Nephron progenitor cell (in vitro differentiated cells): ENCODE data around the gene NF1.
A peak's percentile ranks its signal among the peaks of the same experiment; 100 is the strongest.
"Not testable (repeated sequence)": the region's sequence is repeated elsewhere in the genome, so short reads cannot be mapped to it uniquely, and the experiment has no call there.

ENCODE experiments used
- DNase-seq: peaks from one replicate; pipeline ENCODE4 v3.0.0; 2021
- H3K27ac Mint-ChIP-seq: 2 replicates; pipeline ENCODE4 v1.8.0; 2021; ENCODE audit warnings: mild to moderate bottlenecking, moderate library complexity, mixed read lengths
- H3K27me3 Mint-ChIP-seq: 2 replicates; pipeline ENCODE4 v1.8.0; 2021; ENCODE audit warnings: mild to moderate bottlenecking, low read depth, mixed read lengths; ENCODE audit not compliant: poor library complexity
- H3K36me3 Mint-ChIP-seq: 2 replicates; pipeline ENCODE4 v1.8.0; 2021; ENCODE audit warnings: low read depth, mixed read lengths
- H3K4me1 Mint-ChIP-seq: 2 replicates; pipeline ENCODE4 v1.8.0; 2021; ENCODE audit warnings: mixed read lengths
- H3K4me3 Mint-ChIP-seq: 2 replicates; pipeline ENCODE4 v1.8.0; 2021; ENCODE audit warnings: mild to moderate bottlenecking, moderate library complexity, mixed read lengths
- H3K9me3 Mint-ChIP-seq: 2 replicates; pipeline ENCODE4 v1.8.0; 2021; ENCODE audit warnings: mild to moderate bottlenecking, moderate library complexity, mixed read lengths
- TF ChIP-seq, protein P1 (sequence below): fragments of 200-600 bp; sonication (generic); IDR thresholded peaks from 2 replicates; pipeline ENCODE4 v1.5.0; 2021; ENCODE audit warnings: antibody characterized with exemption

Gene NF1

DNA sequence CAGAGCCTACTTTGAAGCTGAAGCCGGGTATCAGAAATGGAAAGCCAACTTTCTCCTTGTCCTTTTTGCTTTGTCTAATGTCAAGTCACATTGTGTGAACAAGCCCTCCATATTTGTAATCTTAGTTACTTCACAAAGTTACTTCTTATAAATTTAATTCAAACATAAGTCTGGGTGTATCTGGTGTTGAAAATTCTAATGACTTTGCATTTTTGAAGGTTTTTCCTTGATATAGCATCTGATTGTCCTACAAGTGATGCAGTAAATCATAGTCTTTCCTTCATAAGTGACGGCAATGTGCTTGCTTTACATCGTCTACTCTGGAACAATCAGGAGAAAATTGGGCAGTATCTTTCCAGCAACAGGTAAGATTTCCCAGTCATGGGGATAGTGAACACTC lies 165.4 kb downstream of the NF1 start:
- Mint-ChIP-seq H3K4me1 (no peaks in the 10 kb centered on the region), H3K9me3 (no peaks in the 10 kb centered on the region), H3K27ac (no peak overlapping the region), H3K27me3 (peaks cover 3% of the 10 kb centered on the region), H3K4me3 (no peak overlapping the region), H3K36me3 (peaks cover 34% of the 10 kb centered on the region)
- TF ChIP-seq, protein P1, sequence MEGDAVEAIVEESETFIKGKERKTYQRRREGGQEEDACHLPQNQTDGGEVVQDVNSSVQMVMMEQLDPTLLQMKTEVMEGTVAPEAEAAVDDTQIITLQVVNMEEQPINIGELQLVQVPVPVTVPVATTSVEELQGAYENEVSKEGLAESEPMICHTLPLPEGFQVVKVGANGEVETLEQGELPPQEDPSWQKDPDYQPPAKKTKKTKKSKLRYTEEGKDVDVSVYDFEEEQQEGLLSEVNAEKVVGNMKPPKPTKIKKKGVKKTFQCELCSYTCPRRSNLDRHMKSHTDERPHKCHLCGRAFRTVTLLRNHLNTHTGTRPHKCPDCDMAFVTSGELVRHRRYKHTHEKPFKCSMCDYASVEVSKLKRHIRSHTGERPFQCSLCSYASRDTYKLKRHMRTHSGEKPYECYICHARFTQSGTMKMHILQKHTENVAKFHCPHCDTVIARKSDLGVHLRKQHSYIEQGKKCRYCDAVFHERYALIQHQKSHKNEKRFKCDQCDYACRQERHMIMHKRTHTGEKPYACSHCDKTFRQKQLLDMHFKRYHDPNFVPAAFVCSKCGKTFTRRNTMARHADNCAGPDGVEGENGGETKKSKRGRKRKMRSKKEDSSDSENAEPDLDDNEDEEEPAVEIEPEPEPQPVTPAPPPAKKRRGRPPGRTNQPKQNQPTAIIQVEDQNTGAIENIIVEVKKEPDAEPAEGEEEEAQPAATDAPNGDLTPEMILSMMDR: no peak
- DNase-seq: no peak

DNA sequence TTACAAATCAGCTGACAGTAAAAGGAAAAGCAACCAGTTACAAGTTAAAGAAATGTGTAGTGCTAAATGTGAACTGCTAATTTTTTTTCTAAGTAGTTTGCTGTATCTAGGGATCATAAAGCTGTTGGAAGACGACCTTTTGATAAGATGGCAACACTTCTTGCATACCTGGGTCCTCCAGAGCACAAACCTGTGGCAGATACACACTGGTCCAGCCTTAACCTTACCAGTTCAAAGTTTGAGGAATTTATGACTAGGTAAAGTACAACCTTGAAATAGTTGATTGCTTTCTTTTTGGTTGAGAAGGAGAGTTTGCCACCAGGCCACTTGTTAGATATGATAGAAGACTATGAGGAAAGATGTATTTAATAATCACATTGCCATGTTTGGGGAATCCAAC lies 166.8 kb downstream of the NF1 start:
- Mint-ChIP-seq H3K9me3 (no peaks in the 10 kb centered on the region), H3K36me3 (peaks cover 48% of the 10 kb centered on the region), H3K4me1 (no peaks in the 10 kb centered on the region), H3K27me3 (peaks cover 3% of the 10 kb centered on the region), H3K4me3 (no peak overlapping the region), H3K27ac (no peak overlapping the region)
- TF ChIP-seq, protein P1: no peak
- no peak for DNase-seq

DNA sequence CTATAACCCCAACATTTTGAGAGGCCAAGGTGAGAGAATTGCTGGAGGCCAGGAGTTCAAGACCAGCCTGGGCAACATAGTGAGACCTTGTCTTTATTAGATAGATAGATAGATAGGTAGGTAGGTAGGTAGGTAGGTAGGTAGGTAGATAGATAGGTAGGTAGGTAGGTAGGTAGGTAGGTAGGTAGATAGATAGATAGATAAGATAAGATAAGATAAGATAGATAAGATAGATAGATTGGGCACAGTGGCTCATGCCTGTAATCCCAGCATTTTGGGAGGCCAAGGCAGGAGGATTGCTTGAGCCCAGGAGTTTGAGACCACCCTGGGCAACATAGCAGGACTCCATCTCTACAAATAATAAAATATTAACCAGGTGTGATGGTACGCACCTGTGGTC lies 168.1 kb downstream of the NF1 start:
- H3K4me3 Mint-ChIP-seq, H3K4me1 Mint-ChIP-seq, H3K27ac Mint-ChIP-seq, H3K9me3 Mint-ChIP-seq, H3K27me3 Mint-ChIP-seq, DNase-seq: not testable (repeated sequence)
- H3K36me3 Mint-ChIP-seq: peaks cover 62% of the 10 kb centered on the region

DNA sequence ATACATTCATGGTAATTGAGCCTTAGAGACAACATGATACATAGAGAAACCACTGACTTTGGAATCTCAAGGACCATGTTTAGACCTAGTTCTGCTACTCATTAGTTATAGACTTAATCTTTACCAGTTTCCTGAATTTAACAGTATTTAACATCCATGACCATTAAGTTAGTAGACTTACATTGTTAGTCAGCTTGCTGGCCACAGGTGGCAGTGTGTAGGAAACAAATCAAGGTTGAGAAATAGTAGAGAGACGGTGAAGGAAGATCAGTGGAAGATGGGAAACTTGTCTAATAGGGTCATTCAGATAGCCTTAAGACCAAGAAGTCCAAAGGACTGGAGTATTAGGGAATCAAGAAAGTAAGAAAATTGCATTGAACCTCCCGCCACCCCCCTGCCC lies 171.3 kb downstream of the NF1 start:
- no peak for DNase-seq
- TF ChIP-seq, protein P1: peak; percentile 8

DNA sequence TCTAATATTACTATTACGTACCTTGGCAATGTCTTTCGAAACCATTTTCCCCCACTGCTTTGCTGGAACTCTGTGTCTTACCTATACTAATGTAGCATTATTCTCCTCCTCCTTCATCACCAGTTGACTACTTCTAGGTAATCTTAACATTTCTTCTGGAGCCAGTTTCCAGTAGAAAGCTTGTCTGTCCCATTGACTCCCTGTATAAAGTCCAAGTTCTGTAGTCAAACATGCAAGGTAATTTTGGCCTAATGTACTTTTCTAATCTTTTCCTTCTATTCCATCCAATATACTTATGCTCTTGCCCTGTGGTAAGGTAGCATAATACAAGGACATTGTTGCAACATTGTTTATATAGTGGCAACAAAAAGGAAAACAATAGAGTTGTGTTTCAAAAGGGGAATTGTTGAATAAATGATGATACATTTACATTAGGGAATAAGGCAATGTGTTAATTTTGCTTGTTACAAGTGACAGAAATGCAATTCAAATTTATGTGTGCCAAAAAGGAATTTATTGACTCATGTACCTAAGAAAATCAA lies 174.3 kb downstream of the NF1 start:
- no peak overlapping the region for H3K27ac Mint-ChIP-seq
- peaks cover 8% of the 10 kb centered on the region for H3K4me1 Mint-ChIP-seq
- H3K9me3 Mint-ChIP-seq: no peaks in the 10 kb centered on the region
- TF ChIP-seq, protein P1: no peak
- H3K4me3 Mint-ChIP-seq: no peak overlapping the region
- H3K27me3 Mint-ChIP-seq: no peaks in the 10 kb centered on the region
- peaks cover 76% of the 10 kb centered on the region for H3K36me3 Mint-ChIP-seq
- DNase-seq: no peak

More for the DNA sequence above, 171.3 kb downstream of the NF1 start:
- no peak overlapping the region for H3K4me3 Mint-ChIP-seq
- peaks cover 74% of the 10 kb centered on the region for H3K36me3 Mint-ChIP-seq
- no peaks in the 10 kb centered on the region for H3K9me3 Mint-ChIP-seq
- H3K27me3 Mint-ChIP-seq: peaks cover 3% of the 10 kb centered on the region
- no peak overlapping the region for H3K27ac Mint-ChIP-seq
- H3K4me1 Mint-ChIP-seq: peaks cover 8% of the 10 kb centered on the region

DNA sequence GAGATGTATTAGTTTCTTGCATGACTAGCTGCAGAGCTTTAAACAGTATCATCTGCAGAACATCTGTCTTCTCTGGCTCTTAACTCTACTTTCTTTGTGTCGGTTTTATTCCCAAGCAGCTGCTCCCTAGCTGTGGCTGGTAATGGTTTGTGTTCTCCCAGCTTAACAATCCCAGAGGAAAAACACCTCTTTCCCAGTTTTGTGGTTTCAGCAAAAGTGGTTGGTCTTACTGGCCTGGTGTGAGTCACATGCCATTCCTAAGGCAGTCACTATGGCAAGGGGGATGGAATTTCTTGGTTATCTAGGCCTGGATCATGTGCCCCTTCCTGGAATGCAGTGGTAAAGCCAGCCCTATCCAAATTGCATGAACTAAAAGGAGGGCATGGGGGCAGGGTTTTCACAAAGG lies 174.8 kb downstream of the NF1 start:
- H3K36me3 Mint-ChIP-seq: peaks cover 76% of the 10 kb centered on the region
- DNase-seq: no peak
- no peak overlapping the region for H3K27ac Mint-ChIP-seq
- H3K9me3 Mint-ChIP-seq: no peaks in the 10 kb centered on the region
- no peak overlapping the region for H3K4me3 Mint-ChIP-seq
- TF ChIP-seq, protein P1: no peak
- peaks cover 8% of the 10 kb centered on the region for H3K4me1 Mint-ChIP-seq
- H3K27me3 Mint-ChIP-seq: no peaks in the 10 kb centered on the region
